H1 (cell line): ENCODE results near the gene MUC2. TPM values are rescaled to one million over a fixed set of nuclear protein-coding genes. Genes with fewer than 3 reads are reported as not detected.

ENCODE experiments used
- CTCF ChIA-PET: fragments of 300-600 bp; sonication (Branson Sonifier 250); formaldehyde crosslinking; loops from one replicate; lab custom pipeline; 2021; ENCODE audit not compliant: partially characterized antibody; lab: Charles Lee
- POLR2A ChIA-PET: fragments of 300-600 bp; sonication (Branson Sonifier 250); formaldehyde crosslinking; loops from one replicate; lab custom pipeline; 2021; ENCODE audit warnings: inconsistent platforms; ENCODE audit not compliant: partially characterized antibody; lab: Charles Lee
- DNase-seq, 2 experiments: peaks; one replicate each; pipeline versions ENCODE4 v3.0.0 to v3.0.0-alpha.2; 2010 to 2022; ENCODE audit warnings: low spot score in 2 of 2, low read depth in 1 of 2, mixed read lengths in 1 of 2
- FAIRE-seq: peaks from 2 replicates; lab custom pipeline; 2011; peaks lifted over from hg19 to GRCh38; lab: Jason Lieb, UNC
- H2AFZ ChIP-seq: 2 replicates; pipeline ENCODE4 v1.8.1; 2012; ENCODE audit warnings: low read length, inconsistent platforms
- H2AK5ac ChIP-seq: 2 replicates; pipeline ENCODE4 v1.6.1; 2013; ENCODE audit warnings: low read depth, low read length
- H2BK120ac ChIP-seq: replicated peaks from 2 replicates; pipeline ENCODE3; 2013; ENCODE audit warnings: low read depth, low read length, inconsistent platforms
- H2BK12ac ChIP-seq: 2 replicates; pipeline ENCODE4 v1.6.1; 2013; ENCODE audit warnings: low read depth, low read length
- H2BK15ac ChIP-seq: 2 replicates; pipeline ENCODE4 v1.6.1; 2013; ENCODE audit warnings: low read length
- H2BK20ac ChIP-seq: 2 replicates; pipeline ENCODE4 v1.6.1; 2013; ENCODE audit warnings: low read length
- H2BK5ac ChIP-seq: 2 replicates; pipeline ENCODE4 v1.6.1; 2013; ENCODE audit warnings: low read depth, low read length
- H3K14ac ChIP-seq: 2 replicates; pipeline ENCODE4 v1.6.1; 2013; ENCODE audit warnings: inconsistent platforms; ENCODE audit not compliant: insufficient read length
- H3K18ac ChIP-seq: 2 replicates; pipeline ENCODE4 v1.6.1; 2013; ENCODE audit warnings: low read length; ENCODE audit errors: extremely low read depth
- H3K23ac ChIP-seq: 2 replicates; pipeline ENCODE4 v1.6.1; 2013; ENCODE audit warnings: inconsistent platforms; ENCODE audit not compliant: insufficient read length
- H3K23me2 ChIP-seq: 2 replicates; pipeline ENCODE4 v1.6.1; 2013; ENCODE audit warnings: low read depth, low read length
- H3K27ac ChIP-seq: 2 replicates; pipeline ENCODE4 v1.6.1; 2011; ENCODE audit warnings: low read depth, low read length, inconsistent platforms
- H3K27me3 ChIP-seq, 4 experiments: replicated peaks in 1 of 4; 1 replicate in 1 of 4; 2 replicates in 3 of 4; pipeline versions ENCODE4 v1.6.1 to v1.8.1; 2011 to 2013; ENCODE audit warnings: low read length in 3 of 4, mild to moderate bottlenecking in 3 of 4, inconsistent platforms in 2 of 4, mixed read lengths in 2 of 4, moderate library complexity in 1 of 4; ENCODE audit not compliant: control insufficient read depth in 3 of 4, insufficient read depth in 3 of 4; ENCODE audit errors: extremely low read depth in 1 of 4
- H3K36me3 ChIP-seq, 4 experiments: 2 replicates each; pipeline versions ENCODE4 v1.6.1 to v1.8.1; 2011 to 2013; ENCODE audit warnings: mild to moderate bottlenecking in 4 of 4, low read length in 3 of 4, moderate library complexity in 2 of 4, control low read depth in 1 of 4, inconsistent platforms in 1 of 4; ENCODE audit not compliant: insufficient read depth in 4 of 4, control insufficient read depth in 2 of 4
- H3K4ac ChIP-seq: replicated peaks from 2 replicates; pipeline ENCODE3; 2013; ENCODE audit warnings: low read length, low read depth, mixed read lengths, inconsistent platforms; ENCODE audit not compliant: insufficient read length
- H3K4me1 ChIP-seq, 4 experiments: replicated peaks in 1 of 4; 1 replicate in 1 of 4; 2 replicates in 3 of 4; pipeline versions ENCODE4 v1.6.1 to v1.8.1; 2011 to 2013; ENCODE audit warnings: low read length in 3 of 4, inconsistent platforms in 2 of 4, mixed read lengths in 1 of 4; ENCODE audit not compliant: insufficient read depth in 4 of 4, control insufficient read depth in 3 of 4
- H3K4me2 ChIP-seq, 2 experiments: 2 replicates each; pipeline versions ENCODE4 v1.6.1 to v1.8.1; 2011 to 2013; ENCODE audit warnings: low read depth in 2 of 2, low read length in 2 of 2, control low read depth in 1 of 2, inconsistent platforms in 1 of 2, mild to moderate bottlenecking in 1 of 2; ENCODE audit not compliant: insufficient read depth in 1 of 2
- H3K4me3 ChIP-seq, 4 experiments: fragments of 200-600, 300-600 bp in 1 of 4; sonication (generic), shearing (Covaris generic), sonication (Bioruptor Twin) in 1 of 4; 2 replicates each; pipeline versions ENCODE4 v1.5.1 to v1.8.1; 2011 to 2016; ENCODE audit warnings: low read length in 4 of 4, low read depth in 3 of 4, control low read depth in 2 of 4, inconsistent platforms in 2 of 4, mild to moderate bottlenecking in 2 of 4, mixed read lengths in 1 of 4, moderate library complexity in 1 of 4; ENCODE audit not compliant: insufficient read depth in 2 of 4; ENCODE audit errors: extremely low read depth in 1 of 4
- H3K56ac ChIP-seq: replicated peaks from 2 replicates; pipeline ENCODE3; 2013; ENCODE audit warnings: low read depth, mild to moderate bottlenecking, mixed read lengths, low read length, inconsistent platforms; ENCODE audit not compliant: insufficient read length
- H3K79me1 ChIP-seq: 2 replicates; pipeline ENCODE4 v1.6.1; 2013; ENCODE audit warnings: low read depth, low read length, control low read depth
- H3K79me2 ChIP-seq, 2 experiments: 2 replicates each; pipeline versions ENCODE4 v1.6.1 to v1.8.1; 2012 to 2013; ENCODE audit warnings: low read length in 2 of 2, mild to moderate bottlenecking in 2 of 2, inconsistent platforms in 1 of 2; ENCODE audit not compliant: insufficient read depth in 2 of 2, control insufficient read depth in 1 of 2
- H3K9ac ChIP-seq, 4 experiments: replicated peaks in 1 of 4; 1 replicate in 1 of 4; 2 replicates in 3 of 4; pipeline versions ENCODE4 v1.6.1 to v1.8.1; 2011 to 2013; ENCODE audit warnings: low read depth in 3 of 4, low read length in 3 of 4, control low read depth in 2 of 4, mild to moderate bottlenecking in 2 of 4, moderate library complexity in 2 of 4, inconsistent platforms in 1 of 4; ENCODE audit errors: extremely low read depth in 1 of 4
- H3K9me3 ChIP-seq, 2 experiments: 2 replicates each; pipeline versions ENCODE4 v1.6.1 to v1.8.1; 2012 to 2013; ENCODE audit warnings: mild to moderate bottlenecking in 2 of 2, moderate library complexity in 2 of 2, control low read depth in 1 of 2, inconsistent platforms in 1 of 2, low read depth in 1 of 2, low read length in 1 of 2, mixed read lengths in 1 of 2; ENCODE audit not compliant: insufficient read depth in 2 of 2
- H4K20me1 ChIP-seq, 2 experiments: replicated peaks in 1 of 2; 2 replicates each; pipeline versions ENCODE3 to v1.8.1; 2011 to 2013; ENCODE audit warnings: inconsistent platforms in 2 of 2, low read length in 2 of 2, mild to moderate bottlenecking in 1 of 2; ENCODE audit not compliant: insufficient read depth in 2 of 2, control insufficient read depth in 1 of 2
- H4K5ac ChIP-seq: 2 replicates; pipeline ENCODE4 v1.6.1; 2013; ENCODE audit warnings: low read length, low read depth, mixed read lengths, inconsistent platforms; ENCODE audit not compliant: insufficient read length
- H4K8ac ChIP-seq: 2 replicates; pipeline ENCODE4 v1.8.0; 2013; ENCODE audit warnings: mild to moderate bottlenecking, moderate library complexity, low read length, inconsistent platforms; ENCODE audit not compliant: insufficient read depth; ENCODE audit errors: extremely low read depth
- H4K91ac ChIP-seq: replicated peaks from 2 replicates; pipeline ENCODE3; 2013; ENCODE audit warnings: low read length, mixed read lengths, inconsistent platforms; ENCODE audit not compliant: insufficient read length
- MAFK ChIP-seq: IDR thresholded peaks from 2 replicates; pipeline ENCODE4 v1.6.1; 2012; ENCODE audit warnings: low read depth, mild to moderate bottlenecking, improper control_type of control experiment, low read length
- NRF1 ChIP-seq: IDR thresholded peaks from 2 replicates; pipeline ENCODE4 v1.6.1; 2011; ENCODE audit warnings: mild to moderate bottlenecking, low read depth, low read length, improper control_type of control experiment
- SIRT6 ChIP-seq: IDR thresholded peaks from one replicate; pipeline ENCODE4 v1.7.1; 2012; ENCODE audit warnings: low read length, inconsistent platforms
- WGBS, 2 experiments: shearing (Covaris generic) in 1 of 2; methylation state at CpG; one replicate each; pipeline versions ENCODE4 v1.1.6 to v1.1.7; 2013 to 2015; ENCODE audit warnings: low lambda C conversion rate in 2 of 2, mixed read lengths in 2 of 2, inconsistent platforms in 1 of 2, low coverage in 1 of 2, missing lambda C conversion rate in 1 of 2; ENCODE audit not compliant: insufficient replicate concordance in 2 of 2, insufficient coverage in 1 of 2, insufficient read length in 1 of 2; ENCODE audit errors: extremely low coverage in 1 of 2, missing lambda C conversion rate in 1 of 2; 5-methylcytosine and 5-hydroxymethylcytosine counted together
- polyA plus RNA-seq, 7 experiments: library from polyadenylated mRNA; depleted of rRNA in 3 of 7; stranded (reverse) in 5 of 7; unstranded in 2 of 7; fragments of >200 nt in 5 of 7; fragments of 200-250 nt in 2 of 7; gene quantifications; 1 replicate in 5 of 7; 2 replicates in 1 of 7; 4 replicates in 1 of 7; pipeline versions ENCODE4 v1.2.1 to v1.2.3, GENCODE V29; 2011 to 2013; ENCODE audit warnings: missing spikeins in 2 of 7, mixed read lengths in 2 of 7
- total RNA-seq: library from RNA; stranded (reverse); fragmentation: NEBNext Ultra II Directional; extraction: Animal tissue kit (Norgen Biotek cat#: 25700); gene quantifications from 2 replicates; pipeline ENCODE4 v1.2.1, GENCODE V29; 2021

The MUC2 gene
- total and polyA plus RNA-seq, 2 of the 8 experiments (the other 6 are each of a cell fraction or from before 2014, with no cell fraction given) = not detected

GRCh38 chr11:1031121-1031899 lies 43.4 kb upstream of the MUC2 start:
- Histone ChIP-seq H3K18ac (no peak overlapping the region), H3K14ac (no peak overlapping the region), H2BK15ac (no peak overlapping the region), H3K56ac (no peak overlapping the region), H3K23ac (no peak overlapping the region), H2AFZ (no peak overlapping the region), H2BK120ac (no peak overlapping the region), H3K9me3 (no peaks in the 10 kb centered on the region), H3K79me1 (peaks cover 4% of the 10 kb centered on the region; the same call in 1 of the 2 replicates), H3K36me3 (no peaks in the 10 kb centered on the region), H2BK20ac (no peak overlapping the region), H3K79me2 (no peaks in the 10 kb centered on the region), H3K4me1 (peaks cover 0 to 2% (median 0%) of the 10 kb centered on the region in 4 experiments; a peak in 1 of 7 replicates), H2BK12ac (no peak overlapping the region), H3K9ac (no peak overlapping the region), H2AK5ac (no peak overlapping the region), H3K27ac (no peak overlapping the region), H3K4me2 (no peak overlapping the region), H2BK5ac (no peak overlapping the region), H3K27me3 (no peaks in the 10 kb centered on the region), H4K20me1 (peaks cover 0 to 9% of the 10 kb centered on the region in 2 experiments), H4K5ac (no peak overlapping the region), H3K4me3 (no peak overlapping the region), H3K23me2 (peaks cover 7% of the 10 kb centered on the region), H3K4ac (no peak overlapping the region), H4K8ac (no peak overlapping the region), H4K91ac (no peak overlapping the region)
- CTCF ChIA-PET = no interaction called here
- DNase-seq = no peak
- TF ChIP-seq SIRT6 = no peak
- no peak for TF ChIP-seq NRF1
- TF ChIP-seq MAFK = no peak
- POLR2A ChIA-PET = interaction anchor here (1.2 kb wide), 1 partner anchor 18 kb away, joined by 4 read pairs; no protein-coding TSS in a partner anchor
- WGBS, 2 experiments = 93% methylated on average over 30 of the region's 30 CpGs; no CpG with 5 or more reads in 1 of the 2 experiments
- FAIRE-seq = no peak
